Osteocyte (in vitro differentiated cells): Measurements from ENCODE around the gene CFAP251. TPM values are rescaled to one million over a fixed set of nuclear protein-coding genes. Genes with fewer than 3 reads are reported as not detected.
A peak's percentile ranks its signal among the peaks of the same experiment; 100 is the strongest.

Source experiments
- DNase-seq: peaks from one replicate; pipeline ENCODE4 v3.0.0; 2021; ENCODE audit warnings: mixed read lengths; ENCODE audit not compliant: unreplicated experiment; ENCODE audit errors: extremely low spot score
- H3K27ac Mint-ChIP-seq: one replicate; pipeline ENCODE4 v1.8.0; 2021; ENCODE audit warnings: mild to moderate bottlenecking, mixed read lengths; ENCODE audit not compliant: unreplicated experiment
- H3K27me3 Mint-ChIP-seq: one replicate; pipeline ENCODE4 v1.8.0; 2021; ENCODE audit warnings: mixed read lengths; ENCODE audit not compliant: unreplicated experiment
- H3K36me3 Mint-ChIP-seq: one replicate; pipeline ENCODE4 v1.8.0; 2021; ENCODE audit warnings: mixed read lengths; ENCODE audit not compliant: unreplicated experiment
- H3K4me1 Mint-ChIP-seq: one replicate; pipeline ENCODE4 v1.8.0; 2021; ENCODE audit warnings: mixed read lengths; ENCODE audit not compliant: unreplicated experiment
- H3K4me3 Mint-ChIP-seq: one replicate; pipeline ENCODE4 v1.8.0; 2021; ENCODE audit warnings: mild to moderate bottlenecking, moderate library complexity, mixed read lengths; ENCODE audit not compliant: unreplicated experiment
- H3K9me3 Mint-ChIP-seq: one replicate; pipeline ENCODE4 v1.8.0; 2021; ENCODE audit warnings: mixed read lengths; ENCODE audit not compliant: unreplicated experiment
- total RNA-seq: library from RNA; stranded (reverse); gene quantifications from 2 replicates; pipeline ENCODE4 v1.2.1, GENCODE V29; 2021
- TF ChIP-seq, protein P1 (sequence below): fragments of 200-600 bp; sonication (generic); IDR thresholded peaks from 2 replicates; pipeline ENCODE4 v1.5.0; 2021; ENCODE audit warnings: antibody characterized with exemption, mild to moderate bottlenecking, moderate library complexity

The CFAP251 gene
- total RNA-seq, 1 donor from 2014 or later, result 2.6 TPM

DNA sequence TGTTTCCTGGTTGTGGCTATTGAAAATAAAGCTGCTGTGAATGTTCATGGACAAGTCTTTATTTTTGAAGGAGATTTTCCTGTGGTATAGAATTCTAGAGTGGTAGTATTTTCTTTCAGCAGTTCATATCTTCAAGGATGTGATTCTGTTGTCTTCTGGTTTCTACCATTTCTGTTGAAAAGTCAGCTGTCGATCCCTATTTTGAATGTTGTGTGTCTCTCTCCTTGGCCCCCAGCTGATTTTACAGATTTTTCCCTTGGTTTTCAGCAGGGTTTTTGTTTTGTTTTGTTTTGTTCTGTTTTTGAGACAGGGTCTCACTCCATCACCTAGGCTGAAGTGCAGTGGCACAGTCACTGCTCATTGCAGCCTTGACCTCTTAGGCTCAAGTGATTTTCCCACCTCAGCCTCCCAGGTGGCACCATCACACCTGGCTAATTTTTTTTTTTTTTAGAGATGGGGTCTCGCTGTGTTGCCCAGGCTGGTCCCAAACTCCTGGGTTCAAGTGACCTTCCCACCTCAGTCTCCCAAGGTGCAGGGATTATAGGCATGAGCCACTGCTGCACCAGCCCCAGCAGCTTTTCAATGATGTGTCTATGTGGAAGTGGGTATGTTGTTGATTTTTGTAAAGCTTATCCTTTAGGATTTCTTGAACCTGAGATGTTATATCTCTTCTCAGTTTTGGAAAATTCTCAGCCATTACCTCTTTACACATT is 28.1 kb downstream of the CFAP251 start:
- H3K27me3 Mint-ChIP-seq, result no peaks in the 10 kb centered on the region
- H3K27ac Mint-ChIP-seq, result no peak overlapping the region
- TF ChIP-seq, protein P1, sequence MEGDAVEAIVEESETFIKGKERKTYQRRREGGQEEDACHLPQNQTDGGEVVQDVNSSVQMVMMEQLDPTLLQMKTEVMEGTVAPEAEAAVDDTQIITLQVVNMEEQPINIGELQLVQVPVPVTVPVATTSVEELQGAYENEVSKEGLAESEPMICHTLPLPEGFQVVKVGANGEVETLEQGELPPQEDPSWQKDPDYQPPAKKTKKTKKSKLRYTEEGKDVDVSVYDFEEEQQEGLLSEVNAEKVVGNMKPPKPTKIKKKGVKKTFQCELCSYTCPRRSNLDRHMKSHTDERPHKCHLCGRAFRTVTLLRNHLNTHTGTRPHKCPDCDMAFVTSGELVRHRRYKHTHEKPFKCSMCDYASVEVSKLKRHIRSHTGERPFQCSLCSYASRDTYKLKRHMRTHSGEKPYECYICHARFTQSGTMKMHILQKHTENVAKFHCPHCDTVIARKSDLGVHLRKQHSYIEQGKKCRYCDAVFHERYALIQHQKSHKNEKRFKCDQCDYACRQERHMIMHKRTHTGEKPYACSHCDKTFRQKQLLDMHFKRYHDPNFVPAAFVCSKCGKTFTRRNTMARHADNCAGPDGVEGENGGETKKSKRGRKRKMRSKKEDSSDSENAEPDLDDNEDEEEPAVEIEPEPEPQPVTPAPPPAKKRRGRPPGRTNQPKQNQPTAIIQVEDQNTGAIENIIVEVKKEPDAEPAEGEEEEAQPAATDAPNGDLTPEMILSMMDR, result no peak
- H3K4me3 Mint-ChIP-seq, result no peak overlapping the region
- H3K4me1 Mint-ChIP-seq, result peaks cover 5% of the 10 kb centered on the region
- peaks cover 27% of the 10 kb centered on the region for H3K36me3 Mint-ChIP-seq
- peaks cover 12% of the 10 kb centered on the region for H3K9me3 Mint-ChIP-seq
- no peak for DNase-seq

DNA sequence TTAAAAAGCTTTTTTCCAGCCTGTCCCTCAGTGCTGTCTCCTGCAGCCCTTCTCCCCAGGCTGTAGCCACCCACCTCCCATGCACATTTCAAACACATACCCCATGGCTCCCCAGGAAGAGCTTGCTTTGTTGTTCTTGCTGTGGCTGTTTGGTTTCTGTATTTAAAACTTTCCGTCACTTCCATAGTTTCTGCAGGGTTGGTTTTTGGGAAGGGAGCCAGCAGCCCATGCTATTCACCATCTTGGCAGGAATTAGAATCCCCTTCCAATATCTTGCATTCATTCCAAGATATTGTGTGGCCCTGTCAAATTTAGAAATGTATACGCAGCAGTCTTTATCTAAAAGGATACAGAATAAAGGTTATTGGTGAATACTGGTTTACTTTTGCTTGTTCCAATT is 29.6 kb downstream of the CFAP251 start:
- Mint-ChIP-seq H3K4me3 (no peak overlapping the region), H3K9me3 (peaks cover 12% of the 10 kb centered on the region), H3K36me3 (peaks cover 24% of the 10 kb centered on the region), H3K27me3 (no peaks in the 10 kb centered on the region), H3K27ac (no peak overlapping the region), H3K4me1 (peaks cover 5% of the 10 kb centered on the region)
- DNase-seq, result no peak
- TF ChIP-seq, protein P1, result no peak

DNA sequence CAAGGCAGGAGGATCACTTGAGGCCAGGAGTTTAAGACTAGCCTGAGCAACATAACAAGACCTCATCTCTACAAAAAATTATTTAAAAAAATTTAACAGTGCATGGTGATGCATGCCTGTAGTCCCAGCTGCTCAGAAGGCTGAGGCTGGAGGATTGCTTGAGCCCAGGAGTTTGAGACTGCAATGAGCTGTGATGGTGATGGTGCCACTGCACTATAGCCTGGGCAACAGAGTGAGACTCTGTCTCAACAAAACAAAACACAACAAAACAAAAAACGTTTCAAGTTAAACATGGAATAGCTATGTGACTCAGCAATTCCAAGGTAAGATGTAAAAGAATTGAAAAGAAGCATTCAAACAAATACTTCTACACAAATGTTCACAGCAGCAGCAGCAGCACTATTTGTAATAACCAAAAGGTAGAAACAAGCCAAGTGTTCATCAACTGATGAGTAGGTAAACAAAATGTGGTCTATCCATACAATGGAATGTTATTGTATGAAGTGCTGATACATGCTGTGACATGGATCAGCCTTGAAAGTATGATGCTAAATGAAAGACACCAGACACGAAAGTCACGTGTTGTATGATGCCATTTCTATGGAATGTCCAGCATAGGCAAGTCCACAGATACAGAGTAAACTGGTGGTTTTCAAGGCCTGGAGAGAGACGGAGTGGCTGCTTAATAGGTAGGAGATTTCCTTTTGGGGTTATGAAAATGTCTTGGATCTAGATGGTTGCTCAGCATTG is 31.4 kb downstream of the CFAP251 start:
- Mint-ChIP-seq H3K4me1 (peaks cover 5% of the 10 kb centered on the region), H3K27ac (peak overlapping the region; percentile 46), H3K4me3 (no peak overlapping the region), H3K27me3 (no peaks in the 10 kb centered on the region), H3K9me3 (peaks cover 12% of the 10 kb centered on the region), H3K36me3 (peaks cover 18% of the 10 kb centered on the region)
- DNase-seq, result no peak
- TF ChIP-seq, protein P1, result no peak

DNA sequence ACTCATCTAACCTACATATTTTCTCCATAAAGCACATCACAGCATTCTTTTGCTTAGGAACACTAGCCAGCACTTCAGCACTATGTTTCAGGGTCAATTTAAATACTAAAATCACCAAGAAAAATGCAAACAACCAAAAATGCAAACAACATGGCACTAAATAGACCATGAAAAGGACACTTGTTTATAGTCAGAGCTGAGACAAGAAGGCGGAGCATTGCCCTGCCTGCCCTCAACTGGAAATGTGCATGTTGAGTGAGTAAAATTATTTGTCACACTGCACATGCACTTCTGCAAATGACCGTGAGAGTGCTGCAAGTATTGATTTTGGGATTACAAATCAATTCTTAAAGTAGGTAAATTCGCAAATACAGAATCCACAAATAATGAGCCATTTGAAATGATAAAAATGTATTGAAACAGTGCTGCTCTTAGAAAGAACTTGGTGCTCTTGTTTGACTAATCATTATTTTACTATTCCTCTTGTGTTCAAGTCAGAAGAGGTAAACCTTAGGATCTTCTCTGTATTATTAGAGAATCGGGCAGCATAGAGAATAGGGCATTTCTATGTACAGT is 34.8 kb downstream of the CFAP251 start:
- Mint-ChIP-seq H3K9me3 (no peaks in the 10 kb centered on the region), H3K4me3 (no peak overlapping the region), H3K4me1 (no peaks in the 10 kb centered on the region), H3K36me3 (peaks cover 3% of the 10 kb centered on the region), H3K27me3 (no peaks in the 10 kb centered on the region), H3K27ac (no peak overlapping the region)
- no peak for DNase-seq
- TF ChIP-seq, protein P1, result no peak

DNA sequence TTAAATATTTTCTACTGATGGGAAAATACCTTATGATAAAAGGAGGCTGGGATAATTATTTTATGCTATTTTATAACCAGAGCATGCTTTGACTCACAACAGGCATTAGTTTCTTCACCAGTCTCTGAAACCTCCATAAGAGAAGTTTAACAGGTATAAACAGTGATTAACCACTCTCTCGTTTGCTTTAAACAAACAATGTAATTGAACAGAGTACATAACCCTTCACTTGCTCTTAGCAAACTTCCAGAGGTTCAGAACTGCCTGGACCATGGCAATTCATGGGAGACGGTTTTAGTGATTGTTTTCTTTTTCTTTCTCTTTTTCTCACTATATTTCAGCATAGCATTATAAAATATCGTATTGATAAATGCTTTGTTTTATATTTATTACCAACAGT is 35.3 kb downstream of the CFAP251 start:
- TF ChIP-seq, protein P1, result no peak
- Mint-ChIP-seq H3K9me3 (no peaks in the 10 kb centered on the region), H3K27ac (no peak overlapping the region), H3K4me1 (no peaks in the 10 kb centered on the region), H3K4me3 (no peak overlapping the region), H3K36me3 (peaks cover 5% of the 10 kb centered on the region), H3K27me3 (no peaks in the 10 kb centered on the region)
- DNase-seq, result no peak
